ENCODE measurements around the gene YJU2. TPM values are rescaled to one million over a fixed set of nuclear protein-coding genes. Genes with fewer than 3 reads are reported as not detected.
A peak's percentile ranks its signal among the peaks of the same experiment; 100 is the strongest.

YJU2 gene
- total RNA-seq: 10 to 100 TPM; 19.4 to 33.9 (median 24.0) TPM

GRCh38 chr19:4246767-4247593 lies at the start of gene YJU2:
Gene YJU2 (plus strand): TSS chr19:4247080. CDS start chr19:4247147, 67 bp downstream.
- H3K27ac ChIP-seq: peak within 1 kb of the TSS; percentile 92 to 97 (median 96)
- peak; percentile 99 to 100 for DNase-seq (ENCODE audit: low spot score in 2 of 2)
- H3K4me3 ChIP-seq: peak within 1 kb of the TSS; percentile 38 to 76 (median 60)
- 1% methylated on average over 41 to 42 of the region's 45 CpGs for WGBS, 2 donors
- H3K9me3 ChIP-seq: peaks cover 0 to 2% (median 0%) of the 10 kb centered on the region in 4 donors
- TF ChIP-seq POLR2A (IDR thresholded peaks at IDR 0.05): peak; percentile 4 to 46
- TF ChIP-seq EP300 (IDR thresholded peaks at IDR 0.05): peak; percentile 79 to 91
- TF ChIP-seq CTCF (IDR thresholded peaks at IDR 0.05): peak in 4 of 5 experiments; percentile 37 to 71 (median 44)
- no peaks in the 10 kb centered on the region for H3K27me3 ChIP-seq
- H3K36me3 ChIP-seq: peaks cover 0 to 35% (median 33%) of the 10 kb centered on the region in 3 donors
- peaks cover 0 to 19% (median 9%) of the 10 kb centered on the region in 4 donors for H3K4me1 ChIP-seq

GRCh38 chr19:4197228-4197624 lies 49.7 kb upstream of the YJU2 start:
- H3K27ac ChIP-seq: no peak overlapping the region
- DNase-seq (ENCODE audit: low spot score in 2 of 2): no peak
- TF ChIP-seq POLR2A (IDR thresholded peaks at IDR 0.05): no peak
- TF ChIP-seq CTCF (IDR thresholded peaks at IDR 0.05): no peak
- TF ChIP-seq EP300 (IDR thresholded peaks at IDR 0.05): no peak
- no peaks in the 10 kb centered on the region for H3K36me3 ChIP-seq
- 85 to 87% methylated on average over 5 of the region's 5 CpGs for WGBS, 2 donors
- no peaks in the 10 kb centered on the region for H3K9me3 ChIP-seq
- H3K4me3 ChIP-seq: no peak overlapping the region
- peaks cover 2 to 77% of the 10 kb centered on the region in 2 donors for H3K27me3 ChIP-seq
- H3K4me1 ChIP-seq: peaks cover 0 to 9% (median 0%) of the 10 kb centered on the region in 4 donors

GRCh38 chr19:4197625-4198466 lies 49.0 kb upstream of the YJU2 start:
- Histone ChIP-seq H3K36me3 (no peaks in the 10 kb centered on the region), H3K4me3 (peak overlapping the region in 1 of 4 donors; percentile 2), H3K9me3 (no peaks in the 10 kb centered on the region), H3K27ac (no peak overlapping the region), H3K4me1 (peaks cover 0 to 9% (median 0%) of the 10 kb centered on the region in 4 donors), H3K27me3 (peaks cover 2 to 70% of the 10 kb centered on the region in 2 donors)
- DNase-seq (ENCODE audit: low spot score in 2 of 2): no peak
- 21 to 26% methylated on average over 39 to 49 of the region's 70 CpGs for WGBS, 2 donors
- TF ChIP-seq POLR2A (IDR thresholded peaks at IDR 0.05) (no peak), CTCF (IDR thresholded peaks at IDR 0.05) (no peak), EP300 (IDR thresholded peaks at IDR 0.05) (no peak)

GRCh38 chr19:4198467-4199126 lies 48.3 kb upstream of the YJU2 start:
- H3K36me3 ChIP-seq: no peaks in the 10 kb centered on the region
- TF ChIP-seq CTCF (IDR thresholded peaks at IDR 0.05): no peak
- TF ChIP-seq POLR2A (IDR thresholded peaks at IDR 0.05): no peak
- no peak for TF ChIP-seq EP300 (IDR thresholded peaks at IDR 0.05)
- H3K4me1 ChIP-seq: peaks cover 0 to 9% (median 0%) of the 10 kb centered on the region in 4 donors
- peaks cover 2 to 64% of the 10 kb centered on the region in 2 donors for H3K27me3 ChIP-seq
- no peak for DNase-seq (ENCODE audit: low spot score in 2 of 2)
- H3K4me3 ChIP-seq: peak overlapping the region in 1 of 4 donors; percentile 2
- 5 to 8% methylated on average over 20 to 22 of the region's 28 CpGs for WGBS, 2 donors
- no peaks in the 10 kb centered on the region for H3K9me3 ChIP-seq
- no peak overlapping the region for H3K27ac ChIP-seq

All from tibial nerve (tissue), 4 donors.